Activated B cell treated with CpG ODN at 0.5 μM for 24 hours (primary cell): ENCODE data around the gene OR8B8. TPM values are rescaled to one million over a fixed set of nuclear protein-coding genes. Genes with fewer than 3 reads are reported as not detected.

Experiments used
- ATAC-seq: fragments of 200-7000 bp; cut with Tn5 transposase; one replicate; pipeline ENCODE4 v1.10.0; 2021; ENCODE audit warnings: low read depth, mild to moderate bottlenecking, moderate library complexity
- CTCF ChIA-PET: fragments of 350-600 bp; sonication (Branson Sonifier 250); formaldehyde crosslinking; loops from one replicate; lab custom pipeline; 2021; ENCODE audit warnings: antibody characterized with exemption; lab: Charles Lee
- POLR2A ChIA-PET: fragments of 350-600 bp; sonication (Branson Sonifier 250); formaldehyde crosslinking; loops from one replicate; lab custom pipeline; 2021; ENCODE audit warnings: antibody characterized with exemption; lab: Charles Lee
- DNase-seq: peaks from one replicate; pipeline ENCODE4 v3.0.0; 2022
- H3K27ac Mint-ChIP-seq: one replicate; pipeline ENCODE4 v1.8.0; 2020; ENCODE audit warnings: mixed read lengths
- H3K27me3 Mint-ChIP-seq: one replicate; pipeline ENCODE4 v1.8.0; 2021; ENCODE audit warnings: mixed read lengths
- H3K36me3 Mint-ChIP-seq: one replicate; pipeline ENCODE4 v1.8.0; 2021; ENCODE audit warnings: low read depth, mixed read lengths
- H3K4me1 Mint-ChIP-seq: one replicate; pipeline ENCODE4 v1.8.0; 2021; ENCODE audit warnings: mixed read lengths
- H3K4me3 Mint-ChIP-seq: one replicate; pipeline ENCODE4 v1.8.0; 2020; ENCODE audit warnings: mild to moderate bottlenecking, mixed read lengths
- H3K9me3 Mint-ChIP-seq: one replicate; pipeline ENCODE4 v1.8.0; 2020; ENCODE audit warnings: mixed read lengths
- CTCF ChIP-seq: fragments of 200-600 bp; IDR thresholded peaks from one replicate; pipeline ENCODE4 v1.8.0; 2022; ENCODE audit warnings: antibody characterized with exemption, mild to moderate bottlenecking
- intact Hi-C: fragments of 100-400 bp; cut with micrococcal nuclease; formaldehyde crosslinking; loops from one replicate; pipeline ENCODE4 v1.15.1; 2024
- total RNA-seq: library from RNA; stranded (reverse); gene quantifications from 2 replicates; pipeline ENCODE4 v1.2.3, GENCODE V29; 2022

OR8B8 gene
- total RNA-seq, 1 donor from 2014 or later = not detected

DNA sequence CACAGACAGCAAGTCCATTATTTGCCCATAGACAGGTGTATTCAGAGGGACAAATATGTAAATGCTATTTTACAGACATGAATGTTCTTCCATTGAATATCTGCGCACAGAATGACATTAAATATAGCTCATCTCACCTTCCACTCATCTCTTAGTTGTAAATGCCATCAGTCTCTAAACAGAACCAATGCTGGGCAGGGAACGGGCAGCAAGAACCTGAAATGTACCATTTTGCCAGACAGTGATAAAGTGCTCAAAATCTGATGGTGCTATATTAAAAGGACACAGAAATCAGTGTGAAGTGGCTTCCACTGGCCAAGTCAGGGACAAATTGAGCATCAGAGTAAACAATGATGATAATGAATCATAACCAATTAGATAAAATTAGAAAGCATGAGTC is 10.8 kb downstream of the OR8B8 start:
- no peak for ATAC-seq
- H3K4me3 Mint-ChIP-seq = no peak overlapping the region
- no peaks in the 10 kb centered on the region for H3K36me3 Mint-ChIP-seq
- intact Hi-C loops = no loop called here
- H3K27ac Mint-ChIP-seq = no peak overlapping the region
- no peak for TF ChIP-seq CTCF
- no peaks in the 10 kb centered on the region for H3K4me1 Mint-ChIP-seq
- peaks cover 8% of the 10 kb centered on the region for H3K27me3 Mint-ChIP-seq
- POLR2A ChIA-PET = no interaction called here
- peaks cover 2% of the 10 kb centered on the region for H3K9me3 Mint-ChIP-seq
- CTCF ChIA-PET = no interaction called here
- no peak for DNase-seq

DNA sequence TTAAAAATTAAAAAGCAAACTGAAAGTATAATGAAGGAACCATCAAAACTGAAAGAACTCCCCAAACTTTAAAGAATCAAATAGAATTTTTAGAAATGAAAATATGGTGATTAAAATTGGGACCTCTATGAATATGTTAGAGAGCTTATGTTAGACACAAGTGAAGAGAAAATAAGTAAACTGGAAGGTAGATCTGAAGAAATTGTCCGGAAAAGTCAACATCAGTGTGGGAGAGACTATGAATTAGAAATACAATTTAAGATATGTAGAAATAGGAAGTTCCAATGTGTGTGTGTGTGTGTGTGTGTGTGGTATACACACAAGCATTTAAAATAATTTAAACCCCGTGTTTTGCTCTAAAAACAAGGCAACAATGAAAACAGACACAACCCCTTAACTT is 15.9 kb downstream of the OR8B8 start:
- Mint-ChIP-seq H3K9me3 (peaks cover 7% of the 10 kb centered on the region), H3K27me3 (peaks cover 4% of the 10 kb centered on the region), H3K27ac (no peak overlapping the region), H3K4me3 (no peak overlapping the region), H3K4me1 (no peaks in the 10 kb centered on the region), H3K36me3 (no peaks in the 10 kb centered on the region)
- intact Hi-C loops = loop anchor here (10.0 kb wide), 1 partner anchor 1035 kb away; no protein-coding TSS in a partner anchor
- ATAC-seq (no peak), DNase-seq (no peak)
- TF ChIP-seq CTCF = no peak
- ChIA-PET CTCF (no interaction called here), POLR2A (no interaction called here)

DNA sequence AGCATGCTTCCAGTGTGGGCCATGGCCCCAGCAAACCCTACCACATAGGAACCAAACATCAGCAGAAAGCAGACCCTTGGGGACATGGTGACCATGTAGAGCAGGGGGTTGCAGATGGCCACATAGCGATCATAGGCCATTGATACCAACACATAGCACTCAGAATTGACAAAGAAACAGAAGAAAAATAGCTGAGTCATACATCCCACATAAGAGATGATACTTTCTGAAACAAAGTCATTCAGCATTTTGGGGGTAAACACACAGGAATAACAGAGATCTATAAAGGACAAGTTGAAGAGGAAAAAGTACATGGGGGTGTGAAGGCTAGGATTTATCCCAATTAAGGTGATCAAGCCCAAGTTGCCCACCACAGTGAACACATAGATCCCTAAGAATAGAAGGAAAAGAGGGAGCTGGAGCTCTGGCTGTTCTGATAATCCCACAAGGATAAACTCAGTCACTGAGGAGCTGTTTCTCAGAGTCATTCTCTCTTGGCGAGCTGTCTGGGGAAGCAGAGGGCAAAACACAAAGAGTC is 21.0 kb downstream of the OR8B8 start, which contains the start of gene OR8B4:
Gene OR8B4 (minus strand): TSS at position 488 of the 538 bp plus-strand sequence. CDS start 0 bp downstream, at position 488.
- Mint-ChIP-seq H3K36me3 (no peaks in the 10 kb centered on the region), H3K4me3 (no peak within 1 kb of the TSS), H3K27ac (no peak within 1 kb of the TSS), H3K9me3 (peaks cover 3% of the 10 kb centered on the region), H3K27me3 (peaks cover 21% of the 10 kb centered on the region), H3K4me1 (no peaks in the 10 kb centered on the region)
- no peak for TF ChIP-seq CTCF
- ChIA-PET POLR2A (no interaction called here), CTCF (no interaction called here)
- intact Hi-C loops = loop anchor here (10.0 kb wide), 1 partner anchor 1030 kb away; no protein-coding TSS in a partner anchor
- DNase-seq (no peak), ATAC-seq (no peak)

- H3K27ac Mint-ChIP-seq = no peak overlapping the region
- peaks cover 28% of the 10 kb centered on the region for H3K27me3 Mint-ChIP-seq
- no peaks in the 10 kb centered on the region for H3K4me1 Mint-ChIP-seq
- no peaks in the 10 kb centered on the region for H3K9me3 Mint-ChIP-seq
- ChIA-PET CTCF (no interaction called here), POLR2A (no interaction called here)
- H3K4me3 Mint-ChIP-seq = no peak overlapping the region
- no peak for TF ChIP-seq CTCF
- intact Hi-C loops = loop anchor here (10.0 kb wide), 1 partner anchor 1026 kb away; no protein-coding TSS in a partner anchor
- DNase-seq = no peak
- no peaks in the 10 kb centered on the region for H3K36me3 Mint-ChIP-seq
- no peak for ATAC-seq
These were observed 24.5 kb downstream of the OR8B8 start for GRCh38 chr11:124421043-124421442.

- H3K27me3 Mint-ChIP-seq = peaks cover 15% of the 10 kb centered on the region
- ATAC-seq = no peak
- H3K4me3 Mint-ChIP-seq = no peak overlapping the region
- no peaks in the 10 kb centered on the region for H3K4me1 Mint-ChIP-seq
- TF ChIP-seq CTCF = no peak
- H3K27ac Mint-ChIP-seq = no peak overlapping the region
- POLR2A ChIA-PET = no interaction called here
- intact Hi-C loops = loop anchor here (1.0 to 10.0 kb wide), 3 partner anchors 171 to 449 kb away; partner anchors contain the start of gene ROBO3
- DNase-seq = no peak
- CTCF ChIA-PET = interaction anchor here (1.5 kb wide), 1 partner anchor 170 kb away, joined by 7 read pairs; no protein-coding TSS in a partner anchor
- no peaks in the 10 kb centered on the region for H3K9me3 Mint-ChIP-seq
- H3K36me3 Mint-ChIP-seq = no peaks in the 10 kb centered on the region
These were observed 30.1 kb downstream of the OR8B8 start for GRCh38 chr11:124415356-124415923.
